Transverse colon (tissue), 3 donors: ENCODE results near the gene RPS5.

Source experiments
- CTCF ChIP-seq, 5 experiments: fragments of 200-600 bp in 3 of 5; fragments of 450-650 bp in 2 of 5; sonication (generic) in 3 of 5; IDR thresholded peaks; 1 replicate in 2 of 5; 2 replicates in 3 of 5; pipeline ENCODE4 v1.5.1; 2016 to 2017; ENCODE audit warnings: antibody characterized with exemption in 5 of 5, inconsistent platforms in 3 of 5, mild to moderate bottlenecking in 2 of 5, moderate library complexity in 1 of 5
- POLR2A ChIP-seq: fragments of 450-650 bp; IDR thresholded peaks from one replicate; pipeline ENCODE4 v1.6.1; 2016; ENCODE audit warnings: antibody characterized with exemption, mild to moderate bottlenecking, moderate library complexity

- no peak for TF ChIP-seq CTCF (IDR thresholded peaks at IDR 0.05)
- no peak for TF ChIP-seq POLR2A
Observed at GRCh38 chr19:58429745-58430144, 42.7 kb downstream of the RPS5 start.
